Hippocampal formation (tissue), 2 donors: ENCODE results near the gene PTTG2.
"Not testable (repeated sequence)": the region's sequence is repeated elsewhere in the genome, so short reads cannot be mapped to it uniquely, and the experiment has no call there.

Experiments used
- DNase-seq, 2 donors: peaks; one replicate each; lab custom pipeline; 2025; lab: John Stamatoyannopoulos, UW

The PTTG2 gene

GRCh38 chr4:37956941-37957340, 3.3 kb upstream of the PTTG2 start:
- no peak for DNase-seq

DNA sequence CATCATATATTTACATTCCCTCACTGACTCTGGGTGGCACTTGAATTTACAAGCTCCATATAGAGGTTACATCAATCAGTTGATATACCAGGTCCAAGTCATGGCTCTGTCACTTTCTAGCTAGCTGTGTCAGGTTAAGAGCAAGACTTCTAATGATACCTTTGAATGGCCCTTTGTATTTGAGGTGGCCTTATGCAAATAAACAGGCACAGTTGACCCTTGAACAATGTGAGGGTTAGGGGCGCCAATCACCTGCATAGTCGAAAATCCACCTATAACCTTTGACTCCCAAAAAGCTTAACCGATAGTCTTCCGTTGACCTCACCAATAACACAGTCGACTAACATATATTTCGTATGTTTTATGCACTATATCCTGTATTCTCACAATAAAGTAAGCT, 1.3 kb upstream of the PTTG2 start:
- no peak for DNase-seq

DNA sequence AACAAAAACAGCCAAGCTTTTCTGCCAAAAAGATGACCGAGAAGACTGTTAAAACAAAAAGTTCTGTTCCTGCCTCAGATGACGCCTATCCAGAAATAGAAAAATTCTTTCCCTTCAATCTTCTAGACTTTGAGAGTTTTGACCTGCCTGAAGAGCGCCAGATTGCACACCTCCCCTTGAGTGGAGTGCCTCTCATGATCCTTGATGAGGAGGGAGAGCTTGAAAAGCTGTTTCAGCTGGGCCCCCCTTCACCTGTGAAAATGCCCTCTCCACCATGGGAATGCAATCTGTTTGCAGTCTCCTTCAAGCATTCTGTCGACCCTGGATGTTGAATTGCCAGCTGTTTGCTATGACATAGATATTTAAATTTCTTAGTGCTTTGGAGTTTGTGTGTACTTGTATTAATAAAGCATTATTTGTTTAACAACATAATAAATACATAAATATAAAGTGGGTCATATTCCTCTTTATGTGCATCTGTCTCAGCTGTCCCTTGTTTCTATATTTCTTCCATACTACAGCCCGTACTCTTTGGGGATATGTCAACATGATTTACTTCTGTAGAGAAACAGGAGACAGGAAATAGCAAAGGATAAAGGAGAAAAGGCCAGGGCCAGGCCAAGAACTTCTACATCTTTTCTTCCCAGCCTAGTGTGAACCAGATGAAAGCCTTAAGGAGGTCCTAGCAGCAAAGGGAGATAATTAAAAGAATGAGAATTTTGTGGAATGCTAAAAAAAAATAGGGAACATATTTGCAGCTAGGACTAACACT, 667 bp downstream of the PTTG2 start:
- no peak for DNase-seq

DNA sequence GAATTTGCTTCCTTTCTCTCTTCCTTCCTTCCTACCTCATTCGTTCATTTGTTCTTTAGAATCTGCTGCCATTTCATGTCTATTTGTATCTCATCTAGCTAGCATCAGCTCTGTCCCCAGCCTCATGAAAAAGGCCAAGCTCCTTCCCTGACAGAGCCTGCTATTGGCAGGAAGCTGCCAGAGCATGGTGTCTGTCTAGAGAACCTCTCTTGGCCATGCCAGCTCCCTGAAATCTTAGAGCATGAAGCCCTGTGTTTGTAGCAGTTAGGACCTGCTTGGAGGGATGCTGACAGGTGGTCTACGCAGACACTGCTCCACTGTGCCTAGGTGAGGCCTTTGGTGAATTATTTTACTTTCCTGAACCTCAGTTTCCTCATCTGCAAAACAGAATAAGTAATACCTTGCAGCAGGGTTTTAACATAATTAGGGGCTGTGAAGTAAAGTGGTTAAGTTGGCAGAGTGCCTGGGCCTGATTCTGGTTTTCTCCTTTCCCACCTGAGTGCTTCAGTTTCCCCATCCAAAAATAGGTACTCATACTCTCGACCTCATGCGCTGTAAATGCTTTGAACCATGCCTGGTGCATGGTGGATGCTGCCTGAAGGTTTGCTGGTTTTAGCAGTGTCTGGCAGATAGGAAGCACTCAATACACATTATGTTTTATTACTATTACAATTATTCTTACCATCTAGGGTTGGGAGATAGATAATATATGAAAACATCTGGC, 4.7 kb downstream of the PTTG2 start:
- DNase-seq: no peak

DNA sequence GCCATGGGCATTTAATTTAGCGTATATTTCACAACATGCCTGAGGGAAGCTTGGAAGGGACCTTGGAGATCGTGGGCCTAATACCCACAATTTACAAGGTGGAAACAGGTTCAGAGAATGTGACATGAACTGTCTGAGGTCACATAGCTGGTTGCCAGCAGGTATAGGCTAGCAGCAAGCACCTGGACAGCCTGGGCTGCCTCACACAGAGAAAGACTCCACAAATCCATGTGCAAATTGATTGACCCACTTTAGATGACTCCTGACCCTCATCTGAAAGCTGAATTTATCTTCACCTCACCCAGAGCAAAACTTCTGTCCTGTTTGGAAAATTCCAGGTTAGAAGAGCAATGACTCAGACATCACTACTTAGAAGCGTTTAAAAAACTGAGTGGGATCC, 5.8 kb downstream of the PTTG2 start:
- DNase-seq: no peak

GRCh38 chr4:37967736-37968135, 7.5 kb downstream of the PTTG2 start:
- DNase-seq: no peak

DNA sequence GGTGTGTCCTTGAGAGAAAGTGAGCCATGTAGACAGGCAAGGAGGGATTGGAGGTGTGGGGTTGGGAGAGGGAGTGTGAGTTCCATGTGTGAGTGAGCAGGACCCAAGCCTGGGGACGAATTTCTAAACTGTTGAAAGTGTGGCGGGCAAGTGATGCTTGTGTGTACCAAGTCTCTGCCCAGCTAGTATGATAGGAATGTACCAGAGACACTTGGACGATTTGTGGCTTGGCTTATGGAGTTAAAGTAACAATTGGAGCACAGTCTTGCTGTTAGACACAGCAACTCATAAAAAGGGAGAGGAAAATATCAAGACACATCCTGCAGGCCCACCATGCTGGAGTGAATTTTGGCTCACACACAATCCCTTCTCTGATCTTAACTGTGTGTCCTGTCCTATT, 8.5 kb downstream of the PTTG2 start:
- DNase-seq: no peak

DNA sequence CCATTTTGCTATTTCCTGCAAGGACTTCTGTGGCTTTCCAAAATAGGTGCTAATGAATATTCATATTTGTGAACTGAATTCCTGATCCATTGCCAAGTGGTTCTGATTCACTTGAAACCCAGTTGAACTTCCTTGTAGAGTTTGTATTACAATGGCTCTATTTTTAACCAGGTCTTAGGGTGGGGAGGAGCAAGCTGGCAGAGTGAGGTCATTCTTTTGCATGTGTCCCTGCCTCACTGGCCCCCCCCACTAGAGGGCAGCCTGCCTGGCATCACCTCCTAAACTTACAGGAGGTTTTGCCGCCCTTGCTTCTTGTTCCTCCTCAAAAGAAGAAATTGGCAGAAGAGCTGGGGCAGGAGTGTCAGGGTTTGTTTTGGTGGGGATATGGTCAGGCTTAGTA, 10.5 kb downstream of the PTTG2 start:
- DNase-seq: peak in 1 of 2 donors; percentile 12

GRCh38 chr4:37971202-37971601, 11.0 kb downstream of the PTTG2 start:
- DNase-seq: no peak

DNA sequence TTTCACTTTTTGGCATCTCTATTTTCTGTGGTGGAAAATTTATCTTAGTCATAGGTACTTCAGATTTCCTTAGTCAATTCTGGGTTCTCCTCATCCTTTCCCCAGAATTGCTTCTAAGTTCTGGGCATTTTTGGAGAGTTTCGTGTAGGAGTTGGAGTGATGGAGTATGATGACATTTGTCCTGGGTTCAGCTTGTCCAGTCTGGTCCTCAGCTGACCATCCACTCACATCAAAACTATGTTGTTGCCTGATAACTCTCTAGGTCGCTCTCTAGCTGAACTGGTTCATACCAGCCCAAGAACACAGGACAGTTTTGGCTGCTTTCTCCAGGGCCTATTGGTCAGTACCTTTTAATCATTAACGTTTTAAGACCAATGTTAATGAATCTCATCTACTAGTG, 13.2 kb downstream of the PTTG2 start:
- DNase-seq: no peak

- DNase-seq: not testable (repeated sequence)
Observed at GRCh38 chr4:37975321-37975822, 15.2 kb downstream of the PTTG2 start.

DNA sequence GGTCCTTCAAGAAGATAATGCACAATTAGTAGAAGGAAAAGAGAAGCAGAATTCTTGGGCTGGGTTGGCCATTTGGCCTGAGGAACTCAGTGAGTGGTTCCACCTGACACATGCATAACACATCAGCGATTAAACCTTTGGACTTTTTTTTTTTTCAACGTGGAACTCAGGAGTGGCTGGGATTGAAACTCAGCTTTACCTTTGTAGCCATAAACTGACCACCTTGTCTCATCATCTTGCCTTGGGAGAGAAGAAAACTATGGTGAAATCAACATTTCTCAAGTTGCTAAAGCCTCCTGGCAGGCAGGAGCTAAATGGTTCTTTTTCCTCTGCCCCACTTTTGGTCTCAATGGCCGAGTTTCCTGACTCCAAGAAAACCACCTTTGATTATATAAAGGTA, 16.3 kb downstream of the PTTG2 start:
- no peak for DNase-seq

DNA sequence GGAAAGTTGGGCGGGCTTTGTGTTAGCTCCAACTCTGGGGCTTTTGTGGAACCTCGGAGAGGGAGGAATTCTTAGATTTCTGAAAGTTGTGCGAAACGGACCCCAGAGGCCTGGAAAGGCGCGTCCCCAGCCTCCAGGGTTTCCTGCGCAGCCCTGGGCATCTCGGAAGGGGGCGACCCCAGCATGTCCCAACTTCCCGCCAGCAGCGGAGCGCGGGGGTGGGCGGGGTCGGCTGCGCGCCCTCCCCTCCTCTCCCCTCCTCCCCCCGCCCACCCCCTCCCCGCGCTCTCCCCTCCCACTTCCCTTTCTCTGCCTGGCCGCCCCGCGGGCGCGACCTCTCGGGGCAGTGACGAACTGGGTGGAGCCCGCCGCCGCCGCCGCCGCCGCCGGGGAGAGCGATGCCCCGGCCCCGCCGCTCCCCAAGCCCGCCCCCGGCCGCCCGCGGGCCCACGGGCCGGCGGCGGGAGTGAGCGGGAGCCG, 16.8 kb downstream of the PTTG2 start:
- peak in 1 of 2 donors; percentile 57 for DNase-seq

- DNase-seq: peak; percentile 44 to 53
Observed at GRCh38 chr4:37977471-37978247, 17.5 kb downstream of the PTTG2 start.

GRCh38 chr4:37978248-37978924, 18.2 kb downstream of the PTTG2 start:
- DNase-seq: no peak

- no peak for DNase-seq
Observed at GRCh38 chr4:37980246-37980645, 20.0 kb downstream of the PTTG2 start.

- DNase-seq: no peak
Observed at GRCh38 chr4:37981425-37981824, 21.2 kb downstream of the PTTG2 start.

DNA sequence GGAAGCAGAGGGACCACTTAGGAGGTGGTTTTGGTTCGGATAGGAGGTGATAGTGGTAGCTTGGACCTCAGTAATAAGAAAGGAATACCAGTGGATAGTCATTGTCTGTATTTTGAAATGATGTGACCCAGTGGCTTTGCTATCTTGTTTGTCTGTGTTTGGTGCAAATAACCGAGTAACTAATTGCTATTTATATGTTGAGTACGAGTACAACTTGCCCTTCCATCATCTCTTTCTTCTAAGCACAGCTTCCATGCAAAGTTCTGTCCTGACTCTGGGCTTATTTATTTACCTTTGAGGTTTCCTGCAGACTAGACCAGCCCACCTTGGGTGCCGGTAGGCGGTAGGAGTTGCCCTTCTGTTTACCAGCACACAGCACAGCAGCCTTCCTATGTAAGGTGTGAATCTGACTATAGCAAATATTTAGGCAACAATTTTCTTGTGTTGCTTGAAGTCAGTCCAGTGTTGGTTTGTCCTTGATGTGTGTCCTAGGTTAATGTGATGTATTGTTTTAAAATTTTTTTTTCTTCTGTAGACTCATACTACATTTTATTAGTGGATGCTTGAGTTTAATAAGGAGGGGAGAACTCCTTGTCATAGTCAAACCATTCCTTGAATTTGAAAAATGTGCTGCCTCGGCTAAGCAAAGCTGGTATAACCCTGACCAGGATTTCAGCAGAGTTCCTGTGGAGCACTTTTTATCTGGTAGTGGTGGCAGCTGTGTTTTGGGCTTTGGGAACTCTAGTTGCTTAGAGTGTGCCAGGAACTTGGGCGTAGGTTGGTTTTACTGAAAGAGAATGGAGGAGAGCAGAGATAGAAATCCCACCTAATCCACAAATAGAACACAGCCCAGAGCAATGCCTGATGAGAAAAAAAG, 21.9 kb downstream of the PTTG2 start:
- DNase-seq: peak in 1 of 2 donors; percentile 13

DNA sequence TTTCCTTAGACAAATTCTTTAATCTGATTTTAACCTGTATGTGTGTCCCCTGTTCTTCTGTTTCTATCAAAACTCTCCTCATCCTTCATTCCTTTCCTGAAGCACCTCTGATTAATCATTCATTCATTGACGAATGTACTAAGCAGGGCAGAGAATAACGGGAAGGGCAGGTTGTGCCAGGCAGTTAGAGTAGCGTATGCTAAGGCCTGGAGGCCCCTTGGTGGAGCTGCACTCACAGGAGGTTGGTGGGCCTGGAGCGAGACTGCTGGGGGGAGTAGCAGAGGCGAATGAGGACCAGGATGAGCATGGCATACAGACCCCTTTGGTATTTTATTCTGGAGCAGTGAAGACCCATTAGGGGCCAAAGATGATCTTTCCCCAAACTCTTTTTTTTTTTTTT, 22.5 kb downstream of the PTTG2 start:
- DNase-seq: no peak

GRCh38 chr4:37983951-37984350, 23.8 kb downstream of the PTTG2 start:
- DNase-seq: no peak
